SK-N-SH (cell line): ENCODE measurements around the gene FMN1.

Source experiments
- CTCF ChIP-seq: fragments of 200-600 bp; sonication (generic); IDR thresholded peaks from 2 replicates; pipeline ENCODE4 v1.6.1; 2017; ENCODE audit warnings: antibody characterized with exemption, mild to moderate bottlenecking, moderate library complexity
- EZH2phosphoT487 ChIP-seq: fragments of 200-600 bp; sonication (generic); IDR thresholded peaks from 2 replicates; pipeline ENCODE4 v1.6.1; 2017; ENCODE audit warnings: low read depth, mixed run types, mild to moderate bottlenecking, antibody characterized with exemption, moderate library complexity, borderline replicate concordance
- POLR2AphosphoS5 ChIP-seq: IDR thresholded peaks from 2 replicates; pipeline ENCODE4 v1.6.1; 2012; ENCODE audit warnings: low read depth, low read length
- RAD21 ChIP-seq: IDR thresholded peaks from 2 replicates; pipeline ENCODE4 v1.6.1; 2012; ENCODE audit warnings: mild to moderate bottlenecking, low read length
- RCOR1 ChIP-seq: fragments of 150-350 bp; IDR thresholded peaks from 2 replicates; pipeline ENCODE4 v1.6.1; 2017; ENCODE audit warnings: antibody characterized with exemption, low read length
- REST ChIP-seq: IDR thresholded peaks from 2 replicates; pipeline ENCODE4 v1.6.1; 2012; ENCODE audit warnings: mild to moderate bottlenecking, low read depth, low read length, moderate library complexity
- SMC3 ChIP-seq: IDR thresholded peaks from 2 replicates; pipeline ENCODE4 v1.6.1; 2012; ENCODE audit warnings: low read depth, low read length, improper control_type of control experiment

- TF ChIP-seq CTCF, result no peak
- TF ChIP-seq RCOR1, result no peak
- TF ChIP-seq SMC3, result no peak
- no peak for TF ChIP-seq REST
- no peak for TF ChIP-seq POLR2AphosphoS5
- no peak for TF ChIP-seq EZH2phosphoT487
- TF ChIP-seq RAD21, result no peak
Observed at GRCh38 chr15:32828507-32829186, 365.9 kb downstream of the FMN1 start.
